Left cardiac atrium (tissue), 4 donors: ENCODE measurements around the gene ATP2B2. TPM values are rescaled to one million over a fixed set of nuclear protein-coding genes. Genes with fewer than 3 reads are reported as not detected.

Experiments used
- ATAC-seq, 2 donors: fragments of 200-7000 bp; cut with Tn5 transposase; one replicate each; pipeline ENCODE4 v1.9.1; 2020; ENCODE audit warnings: mild to moderate bottlenecking in 2 of 2, moderate library complexity in 2 of 2
- DNase-seq: peaks from one replicate; pipeline ENCODE4 v3.0.0-alpha.2; 2020
- intact Hi-C, 2 donors: fragments of 100-400 bp; cut with DNase I; formaldehyde crosslinking; loops; one replicate each; pipeline versions ENCODE4 v1.14.1 to v1.15.1; 2022 to 2023
- total RNA-seq, 2 donors: library from RNA; stranded (reverse); fragmentation: NEBNext Ultra II Directional; extraction: Animal tissue kit (Norgen Biotek cat#: 25700); gene quantifications; one replicate each; pipeline ENCODE4 v1.2.1, GENCODE V29; 2021
- donor health status: DM: no; HTN: yes; CAD: no.
- donor health status: DM: no; HTN: yes; CAD: no; lungs with severe emphysema.
- donor health status: DM: yes; HTN: yes; CAD: no.
- donor health status: Dilated cardiomyopathy.

ATP2B2 gene
- total RNA-seq, 2 donors from 2014 or later, result 0.31 TPM; not detected in 1

GRCh38 chr3:10480871-10481378, 24.5 kb downstream of the ATP2B2 start:
- intact Hi-C loops, result no loop called here
- no peak for DNase-seq
- no peak for ATAC-seq

GRCh38 chr3:10479311-10479710, 26.1 kb downstream of the ATP2B2 start:
- intact Hi-C loops, result no loop called here
- no peak for ATAC-seq
- DNase-seq, result no peak

DNA sequence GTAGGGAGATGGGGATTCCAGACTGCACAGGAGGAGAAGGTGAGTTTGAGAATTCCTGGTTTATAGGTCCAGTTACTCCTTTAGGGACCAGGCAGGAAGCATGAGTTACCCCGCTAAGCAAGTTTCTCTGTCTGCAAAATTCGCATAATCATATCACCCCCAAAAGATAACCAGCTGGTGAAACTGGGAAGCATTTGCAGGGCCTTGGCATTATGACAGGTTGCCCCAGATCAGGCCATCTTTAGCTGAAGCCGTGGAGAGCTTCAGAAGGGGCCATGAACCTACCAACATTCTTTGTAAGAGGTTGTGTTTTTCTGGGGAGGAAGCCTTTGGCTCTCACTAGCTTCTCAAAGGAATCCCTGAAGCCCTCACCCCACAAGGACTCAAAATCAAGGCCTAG, 29.4 kb downstream of the ATP2B2 start:
- no peak for DNase-seq
- ATAC-seq, result no peak
- intact Hi-C loops, result no loop called here

- intact Hi-C loops, result no loop called here
- no peak for ATAC-seq
- no peak for DNase-seq
Observed at GRCh38 chr3:10474847-10475246, 30.5 kb downstream of the ATP2B2 start.

DNA sequence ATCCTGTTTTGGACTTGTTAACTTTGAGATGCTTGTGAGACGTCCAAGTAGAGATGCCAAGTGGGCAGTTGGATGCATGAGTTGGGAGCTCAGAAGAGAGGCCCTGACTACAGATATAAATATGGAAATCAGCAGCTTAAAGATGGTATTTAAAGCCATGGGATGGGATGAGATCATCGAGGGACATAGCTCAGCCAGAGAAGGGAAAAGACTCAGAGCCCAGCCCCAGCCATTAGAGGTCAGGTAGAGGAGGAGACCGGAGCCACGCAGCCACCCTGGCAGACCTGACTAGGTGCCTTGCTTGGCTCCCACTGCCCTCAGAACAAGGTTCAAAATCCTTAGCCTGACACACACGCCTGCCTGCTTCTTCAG, 31.1 kb downstream of the ATP2B2 start:
- no peak for ATAC-seq
- intact Hi-C loops, result no loop called here

GRCh38 chr3:10473581-10474274, 31.7 kb downstream of the ATP2B2 start:
- no peak for DNase-seq
- ATAC-seq, result no peak
- intact Hi-C loops, result no loop called here

More for the DNA sequence above, 31.1 kb downstream of the ATP2B2 start:
- no peak for DNase-seq

DNA sequence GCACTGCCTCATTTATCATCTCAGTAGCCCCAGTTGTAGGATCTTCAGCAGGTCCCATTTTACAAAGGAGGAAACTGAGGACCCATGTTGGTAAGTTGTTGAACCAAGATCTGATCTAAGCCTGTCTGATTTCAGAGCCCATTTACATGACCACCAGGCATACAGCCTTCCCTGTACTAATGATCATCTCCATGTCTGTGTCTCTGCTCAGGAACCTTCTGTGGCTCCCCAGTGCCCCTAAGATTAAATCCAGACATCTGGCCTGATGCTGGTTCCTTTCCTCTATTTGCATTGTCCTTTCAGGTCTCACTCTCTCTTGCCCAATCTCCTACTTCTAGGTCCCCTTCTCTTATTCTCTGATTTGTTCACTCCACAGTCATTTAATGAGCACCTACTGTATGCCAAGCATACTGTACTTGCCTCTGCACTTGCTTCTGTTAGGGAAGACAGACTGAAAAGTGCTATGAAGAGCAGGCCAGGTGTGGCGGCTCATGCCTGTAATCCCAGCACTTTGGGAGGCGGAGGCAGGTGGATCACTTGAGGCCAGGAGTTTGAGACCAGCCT, 32.4 kb downstream of the ATP2B2 start:
- DNase-seq (no peak), ATAC-seq (no peak)
- intact Hi-C loops, result no loop called here

DNA sequence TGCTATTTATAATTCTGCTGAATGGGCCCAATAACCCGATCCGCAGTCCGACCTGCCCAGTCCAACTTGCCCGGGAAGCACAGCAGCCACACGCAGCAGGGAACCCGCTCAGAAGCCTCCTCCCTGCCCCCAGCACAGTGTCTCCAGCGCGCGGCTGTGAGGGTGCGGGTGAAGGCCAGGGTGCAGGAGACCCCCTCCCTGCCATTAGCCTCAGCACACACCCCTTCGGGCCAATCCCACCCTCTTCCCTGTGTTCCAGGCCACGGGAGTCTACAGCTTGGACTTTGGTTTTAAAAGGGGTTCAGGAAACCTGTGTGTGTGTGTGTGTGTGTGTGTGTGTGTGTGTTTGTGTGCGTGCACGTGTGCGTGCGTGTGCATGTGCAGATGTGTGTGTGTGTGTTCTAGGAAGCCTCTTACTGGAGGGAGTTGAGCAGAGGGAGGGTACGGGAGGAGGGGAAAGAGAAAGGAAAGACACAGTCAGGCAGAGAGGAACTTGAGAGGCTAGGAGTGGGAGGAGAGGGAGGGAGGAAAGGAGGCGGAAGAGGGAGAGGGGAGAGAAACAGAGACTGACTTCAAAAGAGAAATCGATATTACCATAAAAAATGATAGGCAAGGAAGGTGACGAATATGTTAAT, 34.2 kb downstream of the ATP2B2 start:
- intact Hi-C loops, result no loop called here
- DNase-seq (no peak), ATAC-seq (no peak)

- ATAC-seq, result no peak
- DNase-seq, result no peak
- intact Hi-C loops, result no loop called here
Observed at GRCh38 chr3:10470120-10471053, 35.0 kb downstream of the ATP2B2 start.

DNA sequence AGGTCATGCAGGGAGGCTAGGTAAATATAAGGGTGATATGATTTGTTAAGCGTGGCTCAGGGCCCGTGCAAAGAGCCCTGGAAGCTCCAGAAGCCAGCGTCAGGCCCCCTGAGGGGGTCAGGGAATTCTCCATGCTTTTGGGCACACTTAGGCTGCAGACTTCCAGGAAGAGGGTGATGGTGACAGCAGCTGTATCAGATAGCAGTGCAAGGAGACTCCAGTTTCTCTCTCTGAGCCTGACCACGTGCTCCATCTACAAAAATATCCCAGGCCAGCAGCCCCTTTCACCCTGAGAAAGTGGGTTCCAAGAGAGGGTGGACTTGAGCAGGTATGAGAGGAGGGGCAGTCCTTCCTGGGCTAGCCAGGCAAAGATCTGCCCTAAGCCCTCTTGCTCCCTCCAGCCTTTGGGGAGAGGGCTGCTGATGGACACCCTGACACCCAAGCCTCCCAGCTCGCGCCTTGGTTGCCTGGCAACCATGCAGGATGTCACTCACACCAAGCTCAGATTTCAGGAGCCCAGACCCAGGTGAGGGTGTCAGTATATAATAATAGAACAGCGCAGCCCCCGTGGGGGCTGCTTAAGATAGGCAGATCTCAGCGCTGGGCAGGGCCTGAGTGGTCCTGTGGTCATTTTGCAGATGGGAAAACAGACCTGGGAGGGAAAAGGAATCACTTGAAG, 35.8 kb downstream of the ATP2B2 start:
- ATAC-seq (no peak), DNase-seq (no peak)
- intact Hi-C loops, result no loop called here

DNA sequence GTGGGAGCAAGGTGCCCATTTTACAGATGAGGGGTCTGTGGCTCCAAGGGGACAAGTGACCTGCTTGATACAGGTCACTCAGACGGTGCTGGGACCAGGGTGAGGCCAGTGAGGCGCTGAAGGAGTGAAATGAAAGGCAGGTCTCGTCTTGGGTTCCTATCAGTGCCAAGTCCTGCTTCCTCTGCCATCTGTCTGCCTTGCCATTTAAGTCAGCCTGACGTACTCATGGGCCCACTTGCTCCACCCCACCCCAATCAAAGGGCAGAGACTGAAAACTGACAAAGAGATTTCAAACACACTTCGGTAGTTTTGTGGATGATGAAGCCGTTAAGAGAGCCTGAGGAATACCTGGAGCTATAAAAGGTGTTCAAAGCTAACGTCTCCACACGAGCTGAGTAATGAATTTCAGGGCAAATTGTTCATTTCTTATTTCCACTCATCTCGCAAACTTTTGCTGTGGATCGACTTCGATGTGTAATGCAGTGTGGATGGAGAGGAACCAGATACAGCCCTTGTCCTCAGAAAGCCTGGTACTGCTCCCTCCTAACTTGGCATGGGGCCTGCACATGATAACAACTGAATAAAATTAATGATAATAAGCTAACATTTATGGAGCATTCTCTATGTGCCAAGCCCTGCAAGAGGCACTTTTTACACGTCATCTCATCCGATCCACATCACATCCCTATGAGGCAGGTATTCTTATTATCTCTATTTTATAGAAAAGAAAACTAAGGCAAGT, 36.6 kb downstream of the ATP2B2 start:
- ATAC-seq, result no peak
- intact Hi-C loops, result no loop called here
- DNase-seq, result no peak

GRCh38 chr3:10467904-10468612, 37.3 kb downstream of the ATP2B2 start:
- DNase-seq (no peak), ATAC-seq (no peak)
- intact Hi-C loops, result no loop called here

- ATAC-seq (no peak), DNase-seq (no peak)
- intact Hi-C loops, result no loop called here
Observed at GRCh38 chr3:10467204-10467603, 38.2 kb downstream of the ATP2B2 start.

DNA sequence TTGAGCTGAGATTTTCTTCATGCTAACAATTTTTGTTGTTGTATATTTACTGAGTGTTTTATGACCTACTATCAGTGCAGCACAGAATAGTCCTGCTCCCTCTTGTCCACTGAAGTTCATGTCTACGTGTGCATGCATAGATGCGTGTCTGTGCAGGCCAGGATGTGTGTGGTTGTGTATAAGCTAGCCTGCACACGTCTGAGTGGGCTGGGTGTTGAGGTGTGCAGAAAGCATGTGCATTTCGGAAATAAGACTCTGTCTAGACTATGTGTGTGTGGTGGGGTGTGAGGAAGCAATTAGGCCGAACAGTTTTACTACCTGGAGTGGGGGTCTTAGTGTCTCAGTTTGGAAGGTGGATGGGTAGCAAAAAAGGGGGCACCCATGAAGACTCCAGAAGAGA, 39.2 kb downstream of the ATP2B2 start:
- intact Hi-C loops, result no loop called here
- ATAC-seq (no peak), DNase-seq (no peak)

- no peak for DNase-seq
- intact Hi-C loops, result no loop called here
- ATAC-seq, result no peak
Observed at GRCh38 chr3:10465161-10465560, 40.2 kb downstream of the ATP2B2 start.

GRCh38 chr3:10463533-10464434, 41.6 kb downstream of the ATP2B2 start:
- no peak for ATAC-seq
- no peak for DNase-seq

More at GRCh38 chr3:10463533-10464434, 41.6 kb downstream of the ATP2B2 start:
- intact Hi-C loops, result no loop called here
